Measurements from ENCODE around the gene SGO1. TPM values are rescaled to one million over a fixed set of nuclear protein-coding genes. Genes with fewer than 3 reads are reported as not detected.

SGO1 gene
- total RNA-seq, 1 experiment from 2014 or later: 22.4 TPM

GRCh38 chr3:20136231-20136630 lies 49.8 kb downstream of the SGO1 start:
- no peaks in the 10 kb centered on the region for H3K27me3 ChIP-seq (ENCODE audit: low read length)
- no peaks in the 10 kb centered on the region for H3K9me2 ChIP-seq (replicated peaks; ENCODE audit: insufficient read depth, low read length)
- H3K4me2 ChIP-seq (ENCODE audit: low read depth, low read length, poor library complexity, severe bottlenecking): no peak overlapping the region
- H3K36me3 ChIP-seq (ENCODE audit: insufficient read depth, low read length): peaks cover 14% of the 10 kb centered on the region; the same call in 1 of the 2 replicates
- peaks cover 11% of the 10 kb centered on the region for H3K4me1 ChIP-seq (ENCODE audit: low read length)
- no peak overlapping the region for H3K4me3 ChIP-seq (ENCODE audit: low read length)
- H3K9ac ChIP-seq (ENCODE audit: low read length): no peak overlapping the region
- H3K27ac ChIP-seq (ENCODE audit: low read length): no peak overlapping the region
- H4K20me1 ChIP-seq (ENCODE audit: insufficient read depth, low read depth, low read length): no peaks in the 10 kb centered on the region
- H3K9me3 ChIP-seq (ENCODE audit: low read length): no peaks in the 10 kb centered on the region
- H3K79me2 ChIP-seq (ENCODE audit: low read length): no peaks in the 10 kb centered on the region
- no peak for DNase-seq
- no peak overlapping the region for H2AFZ ChIP-seq (ENCODE audit: low read length)

DNA sequence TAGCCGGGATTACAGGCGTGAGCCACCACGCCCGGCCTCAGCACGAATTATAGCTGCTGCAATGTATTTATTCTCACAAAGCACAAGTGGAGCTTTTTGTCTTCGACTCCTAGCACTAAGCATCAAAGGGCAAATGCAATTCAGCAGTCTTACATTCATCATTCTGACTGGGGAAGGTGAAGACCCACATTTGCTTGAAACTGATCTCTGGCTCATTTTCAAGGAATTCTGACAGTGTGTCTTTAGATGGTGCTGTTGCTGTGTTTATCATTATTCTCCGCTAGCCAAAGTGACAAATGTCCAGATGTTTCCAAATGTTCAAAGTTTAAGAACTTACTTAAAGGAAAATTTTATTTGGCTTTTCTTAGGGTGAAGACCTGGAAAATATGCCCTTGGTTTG lies 55.9 kb downstream of the SGO1 start:
- no peak overlapping the region for H2AFZ ChIP-seq (ENCODE audit: low read length)
- H3K9ac ChIP-seq (ENCODE audit: low read length): no peak overlapping the region
- H3K79me2 ChIP-seq (ENCODE audit: low read length): no peaks in the 10 kb centered on the region
- no peaks in the 10 kb centered on the region for H3K27me3 ChIP-seq (ENCODE audit: low read length)
- H3K27ac ChIP-seq (ENCODE audit: low read length): no peak overlapping the region
- no peaks in the 10 kb centered on the region for H3K9me2 ChIP-seq (replicated peaks; ENCODE audit: insufficient read depth, low read length)
- H3K4me2 ChIP-seq (ENCODE audit: low read depth, low read length, poor library complexity, severe bottlenecking): no peak overlapping the region
- no peak overlapping the region for H3K4me3 ChIP-seq (ENCODE audit: low read length)
- DNase-seq: no peak
- H3K9me3 ChIP-seq (ENCODE audit: low read length): no peaks in the 10 kb centered on the region
- no peaks in the 10 kb centered on the region for H4K20me1 ChIP-seq (ENCODE audit: insufficient read depth, low read depth, low read length)
- H3K4me1 ChIP-seq (ENCODE audit: low read length): peaks cover 20% of the 10 kb centered on the region
- H3K36me3 ChIP-seq (ENCODE audit: insufficient read depth, low read length): peaks cover 3% of the 10 kb centered on the region; the same call in 1 of the 2 replicates

DNA sequence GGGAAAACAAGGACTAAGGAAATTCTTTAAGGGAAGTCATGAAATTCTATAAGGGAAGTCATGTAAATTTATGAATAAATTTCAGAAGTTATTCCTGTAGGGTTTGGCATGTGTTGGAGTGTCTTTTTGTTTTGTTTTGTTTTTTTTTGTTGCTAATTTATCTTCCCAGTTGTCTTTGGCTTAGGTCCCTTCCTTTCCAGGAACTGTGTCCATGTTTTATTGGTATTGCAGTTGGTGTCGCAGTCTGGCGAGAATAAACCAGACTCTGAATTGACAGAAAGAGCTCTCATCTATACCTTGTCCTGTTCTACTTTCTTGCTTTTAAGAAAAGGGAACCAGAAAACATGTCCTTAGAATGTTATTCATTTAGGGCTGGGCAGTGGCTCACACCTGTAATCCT lies 57.6 kb downstream of the SGO1 start:
- no peaks in the 10 kb centered on the region for H3K9me3 ChIP-seq (ENCODE audit: low read length)
- no peak overlapping the region for H2AFZ ChIP-seq (ENCODE audit: low read length)
- H3K4me1 ChIP-seq (ENCODE audit: low read length): peaks cover 23% of the 10 kb centered on the region
- no peaks in the 10 kb centered on the region for H3K27me3 ChIP-seq (ENCODE audit: low read length)
- H3K4me3 ChIP-seq (ENCODE audit: low read length): no peak overlapping the region
- no peaks in the 10 kb centered on the region for H3K79me2 ChIP-seq (ENCODE audit: low read length)
- no peak overlapping the region for H3K9ac ChIP-seq (ENCODE audit: low read length)
- H3K27ac ChIP-seq (ENCODE audit: low read length): no peak overlapping the region
- no peaks in the 10 kb centered on the region for H4K20me1 ChIP-seq (ENCODE audit: insufficient read depth, low read depth, low read length)
- no peaks in the 10 kb centered on the region for H3K9me2 ChIP-seq (replicated peaks; ENCODE audit: insufficient read depth, low read length)
- DNase-seq: no peak
- H3K4me2 ChIP-seq (ENCODE audit: low read depth, low read length, poor library complexity, severe bottlenecking): no peak overlapping the region
- H3K36me3 ChIP-seq (ENCODE audit: insufficient read depth, low read length): peaks cover 8% of the 10 kb centered on the region

GRCh38 chr3:20125897-20126296 lies 60.1 kb downstream of the SGO1 start:
- peaks cover 24% of the 10 kb centered on the region for H3K36me3 ChIP-seq (ENCODE audit: insufficient read depth, low read length)
- no peaks in the 10 kb centered on the region for H4K20me1 ChIP-seq (ENCODE audit: insufficient read depth, low read depth, low read length)
- H3K4me3 ChIP-seq (ENCODE audit: low read length): peak overlapping the region; percentile 57
- peaks cover 27% of the 10 kb centered on the region for H3K4me1 ChIP-seq (ENCODE audit: low read length)
- DNase-seq: peak; percentile 92
- no peaks in the 10 kb centered on the region for H3K9me3 ChIP-seq (ENCODE audit: low read length)
- H3K79me2 ChIP-seq (ENCODE audit: low read length): no peaks in the 10 kb centered on the region
- H2AFZ ChIP-seq (ENCODE audit: low read length): peak overlapping the region; percentile 70; the same call in 1 of the 2 replicates
- peak overlapping the region; percentile 71 for H3K4me2 ChIP-seq (ENCODE audit: low read depth, low read length, poor library complexity, severe bottlenecking)
- peak overlapping the region; percentile 95 for H3K27ac ChIP-seq (ENCODE audit: low read length)
- no peaks in the 10 kb centered on the region for H3K27me3 ChIP-seq (ENCODE audit: low read length)
- no peaks in the 10 kb centered on the region for H3K9me2 ChIP-seq (replicated peaks; ENCODE audit: insufficient read depth, low read length)
- H3K9ac ChIP-seq (ENCODE audit: low read length): peak overlapping the region; percentile 68

DNA sequence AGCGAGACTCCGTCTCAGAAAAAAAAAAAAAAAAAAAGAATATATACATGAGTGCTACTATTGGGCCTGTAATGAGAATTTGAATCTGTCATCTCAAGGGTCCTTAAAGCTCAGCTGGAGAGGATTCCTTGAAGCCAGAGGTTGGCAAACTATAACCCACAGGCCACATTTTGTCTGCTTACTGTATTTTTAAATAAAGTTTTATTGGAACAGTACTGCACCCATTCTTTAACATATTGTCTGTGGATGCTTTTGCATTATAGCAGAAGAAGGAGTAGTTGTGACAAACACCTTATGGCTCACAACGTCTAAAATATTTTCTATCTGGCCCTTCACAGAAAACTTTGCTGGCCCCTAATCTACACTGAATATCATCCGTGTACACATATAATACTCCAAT lies 60.7 kb downstream of the SGO1 start:
- Histone ChIP-seq H3K36me3 (ENCODE audit: insufficient read depth, low read length) (peaks cover 24% of the 10 kb centered on the region), H3K9me3 (ENCODE audit: low read length) (no peaks in the 10 kb centered on the region), H3K27me3 (ENCODE audit: low read length) (no peaks in the 10 kb centered on the region), H3K27ac (ENCODE audit: low read length) (peak overlapping the region; percentile 95), H3K9me2 (replicated peaks; ENCODE audit: insufficient read depth, low read length) (no peaks in the 10 kb centered on the region), H3K79me2 (ENCODE audit: low read length) (no peaks in the 10 kb centered on the region), H3K9ac (ENCODE audit: low read length) (peak overlapping the region; percentile 68), H3K4me2 (ENCODE audit: low read depth, low read length, poor library complexity, severe bottlenecking) (peak overlapping the region; percentile 71), H3K4me1 (ENCODE audit: low read length) (peaks cover 27% of the 10 kb centered on the region), H2AFZ (ENCODE audit: low read length) (no peak overlapping the region), H3K4me3 (ENCODE audit: low read length) (peak overlapping the region; percentile 57), H4K20me1 (ENCODE audit: insufficient read depth, low read depth, low read length) (no peaks in the 10 kb centered on the region)
- DNase-seq: peak; percentile 65

DNA sequence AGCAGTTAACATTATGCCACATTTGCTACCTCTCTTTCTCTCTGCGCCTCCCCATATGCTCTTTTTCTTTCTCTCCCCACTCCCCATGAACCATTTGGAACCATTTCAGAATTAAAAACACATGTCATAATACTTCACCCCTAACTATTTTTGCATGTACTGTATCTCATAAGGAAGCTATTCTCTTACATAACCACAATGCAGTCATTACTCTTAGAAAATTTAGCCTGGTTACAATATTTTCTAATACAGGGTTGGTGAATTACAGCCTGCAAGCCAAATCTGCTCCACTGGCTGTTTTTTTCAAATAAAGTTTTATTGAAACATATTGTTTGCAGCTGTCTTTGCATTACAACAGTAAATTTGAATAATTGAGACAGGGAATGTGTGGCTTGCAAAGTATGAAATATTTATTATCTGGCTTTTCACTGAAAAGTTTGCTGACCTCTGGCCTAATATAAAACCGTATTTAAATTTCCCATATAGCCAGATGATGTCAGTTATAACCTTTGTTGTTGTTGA lies 62.8 kb downstream of the SGO1 start:
- no peak for DNase-seq
- peaks cover 30% of the 10 kb centered on the region for H3K36me3 ChIP-seq (ENCODE audit: insufficient read depth, low read length)
- peaks cover 27% of the 10 kb centered on the region for H3K4me1 ChIP-seq (ENCODE audit: low read length)

GRCh38 chr3:20121088-20121487 lies 64.9 kb downstream of the SGO1 start:
- H3K79me2 ChIP-seq (ENCODE audit: low read length): peaks cover 8% of the 10 kb centered on the region; the same call in 1 of the 2 replicates
- no peaks in the 10 kb centered on the region for H3K9me3 ChIP-seq (ENCODE audit: low read length)
- no peaks in the 10 kb centered on the region for H3K27me3 ChIP-seq (ENCODE audit: low read length)
- no peak overlapping the region for H3K27ac ChIP-seq (ENCODE audit: low read length)
- no peaks in the 10 kb centered on the region for H4K20me1 ChIP-seq (ENCODE audit: insufficient read depth, low read depth, low read length)
- peaks cover 16% of the 10 kb centered on the region for H3K4me1 ChIP-seq (ENCODE audit: low read length)
- no peak overlapping the region for H3K4me2 ChIP-seq (ENCODE audit: low read depth, low read length, poor library complexity, severe bottlenecking)
- H3K4me3 ChIP-seq (ENCODE audit: low read length): no peak overlapping the region
- no peaks in the 10 kb centered on the region for H3K9me2 ChIP-seq (replicated peaks; ENCODE audit: insufficient read depth, low read length)
- no peak overlapping the region for H2AFZ ChIP-seq (ENCODE audit: low read length)
- no peak for DNase-seq
- H3K9ac ChIP-seq (ENCODE audit: low read length): no peak overlapping the region
- peaks cover 44% of the 10 kb centered on the region for H3K36me3 ChIP-seq (ENCODE audit: insufficient read depth, low read length)

More for the DNA sequence above, 62.8 kb downstream of the SGO1 start:
- H3K9me3 ChIP-seq (ENCODE audit: low read length): no peaks in the 10 kb centered on the region
- H3K4me2 ChIP-seq (ENCODE audit: low read depth, low read length, poor library complexity, severe bottlenecking): no peak overlapping the region
- H2AFZ ChIP-seq (ENCODE audit: low read length): no peak overlapping the region
- no peaks in the 10 kb centered on the region for H4K20me1 ChIP-seq (ENCODE audit: insufficient read depth, low read depth, low read length)
- H3K9ac ChIP-seq (ENCODE audit: low read length): no peak overlapping the region
- H3K4me3 ChIP-seq (ENCODE audit: low read length): no peak overlapping the region
- H3K27me3 ChIP-seq (ENCODE audit: low read length): no peaks in the 10 kb centered on the region
- H3K9me2 ChIP-seq (replicated peaks; ENCODE audit: insufficient read depth, low read length): no peaks in the 10 kb centered on the region
- no peaks in the 10 kb centered on the region for H3K79me2 ChIP-seq (ENCODE audit: low read length)
- H3K27ac ChIP-seq (ENCODE audit: low read length): 0 out of 2 replicates have a peak overlapping the region, but pooled peaks have one; percentile 24
